Astrocyte (in vitro differentiated cells and primary cell): ENCODE results near the gene POMT2.

Experiments used
- EZH2 ChIP-seq: IDR thresholded peaks from 2 replicates; pipeline ENCODE4 v1.6.1; 2012; ENCODE audit warnings: mild to moderate bottlenecking, low read length, inconsistent platforms; ENCODE audit not compliant: insufficient read depth
- TF ChIP-seq, protein P1 (sequence below): IDR thresholded peaks from 2 replicates; pipeline ENCODE4 v1.5.1; 2011; ENCODE audit warnings: low read depth, mild to moderate bottlenecking, inconsistent platforms, low read length, moderate library complexity; ENCODE audit not compliant: insufficient read depth

GRCh38 chr14:77338302-77338701, 17.6 kb upstream of the POMT2 start:
- TF ChIP-seq, protein P1, sequence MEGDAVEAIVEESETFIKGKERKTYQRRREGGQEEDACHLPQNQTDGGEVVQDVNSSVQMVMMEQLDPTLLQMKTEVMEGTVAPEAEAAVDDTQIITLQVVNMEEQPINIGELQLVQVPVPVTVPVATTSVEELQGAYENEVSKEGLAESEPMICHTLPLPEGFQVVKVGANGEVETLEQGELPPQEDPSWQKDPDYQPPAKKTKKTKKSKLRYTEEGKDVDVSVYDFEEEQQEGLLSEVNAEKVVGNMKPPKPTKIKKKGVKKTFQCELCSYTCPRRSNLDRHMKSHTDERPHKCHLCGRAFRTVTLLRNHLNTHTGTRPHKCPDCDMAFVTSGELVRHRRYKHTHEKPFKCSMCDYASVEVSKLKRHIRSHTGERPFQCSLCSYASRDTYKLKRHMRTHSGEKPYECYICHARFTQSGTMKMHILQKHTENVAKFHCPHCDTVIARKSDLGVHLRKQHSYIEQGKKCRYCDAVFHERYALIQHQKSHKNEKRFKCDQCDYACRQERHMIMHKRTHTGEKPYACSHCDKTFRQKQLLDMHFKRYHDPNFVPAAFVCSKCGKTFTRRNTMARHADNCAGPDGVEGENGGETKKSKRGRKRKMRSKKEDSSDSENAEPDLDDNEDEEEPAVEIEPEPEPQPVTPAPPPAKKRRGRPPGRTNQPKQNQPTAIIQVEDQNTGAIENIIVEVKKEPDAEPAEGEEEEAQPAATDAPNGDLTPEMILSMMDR: no peak
- TF ChIP-seq EZH2: no peak
